Fibroblast of skin of left biceps (primary cell): ENCODE data around the gene ZNF93.
"Not testable (repeated sequence)": the region's sequence is repeated elsewhere in the genome, so short reads cannot be mapped to it uniquely, and the experiment has no call there.

Experiments
- DNase-seq, 2 experiments: peaks; one replicate each; pipeline ENCODE4 v3.0.0-alpha.2; 2013; ENCODE audit warnings: low read depth in 2 of 2

ZNF93 gene

GRCh38 chr19:19938449-19938848 is 37.7 kb downstream of the ZNF93 start:
- no peak for DNase-seq

GRCh38 chr19:19943848-19944582 is 43.3 kb downstream of the ZNF93 start:
- DNase-seq = no peak

- no peak for DNase-seq
These were observed 43.8 kb downstream of the ZNF93 start for GRCh38 chr19:19944583-19944880.

DNA sequence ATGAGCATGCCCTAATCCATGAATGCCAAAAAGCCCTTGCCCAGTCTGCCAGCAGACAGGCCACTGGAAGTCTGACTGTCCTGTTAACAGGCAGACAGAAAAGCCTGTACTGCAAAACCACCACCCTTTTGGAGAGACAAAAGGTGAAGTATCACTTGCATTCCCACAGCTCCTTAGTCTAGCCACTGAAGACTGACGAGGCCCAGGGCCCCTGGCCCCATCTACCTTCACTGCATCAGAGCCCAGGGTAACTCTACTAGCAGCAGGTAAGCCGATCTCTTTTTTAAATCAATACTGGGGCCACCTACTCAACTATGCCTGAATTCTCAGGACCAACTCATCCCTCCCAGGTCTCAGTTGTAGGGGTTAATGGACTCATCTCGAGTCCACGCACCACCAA is 45.5 kb downstream of the ZNF93 start:
- DNase-seq = no peak

GRCh38 chr19:19948800-19949199 is 48.1 kb downstream of the ZNF93 start:
- DNase-seq = no peak

DNA sequence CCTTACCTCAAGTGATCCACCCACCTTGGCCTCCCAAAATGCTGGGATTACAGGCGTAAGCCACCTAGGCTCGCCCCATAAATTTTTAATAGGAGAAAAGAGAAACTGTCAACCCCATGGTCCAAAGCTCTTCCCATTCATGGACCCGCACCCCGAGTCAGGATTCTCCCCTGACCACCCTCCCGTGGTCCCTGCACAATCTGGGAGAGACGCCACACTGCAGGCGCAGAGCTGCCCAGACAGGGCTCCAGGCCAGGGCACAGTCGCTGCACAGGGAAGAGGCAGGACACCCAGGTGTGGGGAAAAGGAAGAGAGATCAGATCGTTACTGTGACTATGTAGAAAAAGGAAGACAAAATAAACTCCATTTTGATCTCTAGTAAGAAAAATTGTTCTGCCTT is 54.5 kb downstream of the ZNF93 start:
- DNase-seq = no peak

GRCh38 chr19:19956434-19957075 is 55.8 kb downstream of the ZNF93 start:
- DNase-seq = no peak

DNA sequence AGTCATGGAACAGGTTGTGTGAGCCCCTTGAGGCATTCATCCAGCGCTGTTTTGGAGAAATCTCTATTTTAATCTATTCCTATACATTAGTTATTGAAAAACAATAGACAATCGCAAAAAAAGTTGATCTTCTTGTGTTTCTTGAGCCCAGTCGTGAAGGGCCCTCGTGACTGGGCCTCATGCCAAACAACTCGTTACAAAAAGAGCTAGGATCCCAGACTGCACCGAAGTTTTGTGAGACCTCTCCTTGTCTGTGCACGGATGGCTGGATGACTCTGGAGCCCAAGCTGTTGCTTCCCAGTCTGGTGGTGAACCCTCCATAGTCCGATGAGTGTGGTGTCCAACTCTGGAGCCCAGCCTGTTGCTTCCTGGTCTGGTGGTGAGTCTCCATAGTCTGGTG is 57.0 kb downstream of the ZNF93 start:
- DNase-seq = not testable (repeated sequence)

- not testable (repeated sequence) for DNase-seq
These were observed 58.5 kb downstream of the ZNF93 start for GRCh38 chr19:19959151-19959799.

- DNase-seq = no peak
These were observed 63.7 kb downstream of the ZNF93 start for GRCh38 chr19:19964416-19964815.

GRCh38 chr19:19966126-19966525 is 65.4 kb downstream of the ZNF93 start:
- not testable (repeated sequence) for DNase-seq

DNA sequence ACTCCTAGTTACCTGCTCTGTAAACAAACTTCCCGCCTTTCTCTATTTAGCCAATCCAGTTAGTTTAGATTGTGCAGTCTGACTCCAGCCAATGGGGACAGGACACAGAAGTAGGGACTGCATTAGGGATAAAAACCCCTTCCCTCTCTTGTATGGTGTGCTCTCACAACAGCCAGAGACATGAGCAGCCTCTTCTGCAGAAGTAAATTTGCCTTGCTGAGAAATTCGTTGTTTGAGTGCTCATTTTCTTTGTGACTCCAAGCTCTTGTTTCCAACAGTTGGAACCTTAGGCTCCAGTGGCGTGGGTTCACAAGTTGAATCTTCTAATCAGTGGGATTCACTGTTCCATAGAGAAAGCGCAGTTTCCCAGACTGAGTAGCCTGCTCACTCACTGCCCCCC is 66.1 kb downstream of the ZNF93 start:
- no peak for DNase-seq
